Suppressor macrophage treated with lipopolysaccharide for 4 hours (primary cell): ENCODE measurements around the gene GTF2E1.
A peak's percentile ranks its signal among the peaks of the same experiment; 100 is the strongest.
"Not testable (repeated sequence)": the region's sequence is repeated elsewhere in the genome, so short reads cannot be mapped to it uniquely, and the experiment has no call there.

Experiments used
- DNase-seq: peaks from one replicate; pipeline ENCODE4 v3.0.0-alpha.2; 2020

Gene GTF2E1

GRCh38 chr3:120758551-120758950 lies 16.0 kb downstream of the GTF2E1 start:
- not testable (repeated sequence) for DNase-seq

GRCh38 chr3:120762615-120763014 lies 20.1 kb downstream of the GTF2E1 start:
- DNase-seq, result no peak

GRCh38 chr3:120763601-120764000 lies 21.1 kb downstream of the GTF2E1 start:
- DNase-seq, result no peak

- no peak for DNase-seq
Observed at GRCh38 chr3:120764206-120764605, 21.7 kb downstream of the GTF2E1 start.

- no peak for DNase-seq
Observed at GRCh38 chr3:120765830-120766493, 23.4 kb downstream of the GTF2E1 start.

GRCh38 chr3:120766576-120766975 lies 24.0 kb downstream of the GTF2E1 start:
- no peak for DNase-seq

- DNase-seq, result no peak
Observed at GRCh38 chr3:120767106-120767505, 24.6 kb downstream of the GTF2E1 start.

- DNase-seq, result no peak
Observed at GRCh38 chr3:120769436-120769835, 26.9 kb downstream of the GTF2E1 start.

GRCh38 chr3:120770891-120771290 lies 28.3 kb downstream of the GTF2E1 start:
- DNase-seq, result no peak

GRCh38 chr3:120772081-120772480 lies 29.5 kb downstream of the GTF2E1 start:
- DNase-seq, result no peak

GRCh38 chr3:120773932-120774331 lies 31.4 kb downstream of the GTF2E1 start:
- DNase-seq, result no peak

- no peak for DNase-seq
Observed at GRCh38 chr3:120775411-120775810, 32.9 kb downstream of the GTF2E1 start.

- DNase-seq, result no peak
Observed at GRCh38 chr3:120778776-120779175, 36.2 kb downstream of the GTF2E1 start.

GRCh38 chr3:120780977-120781376 lies 38.4 kb downstream of the GTF2E1 start:
- peak; percentile 88 for DNase-seq

- not testable (repeated sequence) for DNase-seq
Observed at GRCh38 chr3:120785832-120786231, 43.3 kb downstream of the GTF2E1 start.

- no peak for DNase-seq
Observed at GRCh38 chr3:120791010-120791409, 48.5 kb downstream of the GTF2E1 start.

- DNase-seq, result no peak
Observed at GRCh38 chr3:120791913-120792312, 49.4 kb downstream of the GTF2E1 start.

GRCh38 chr3:120793601-120794000 lies 51.1 kb downstream of the GTF2E1 start:
- no peak for DNase-seq

GRCh38 chr3:120795017-120795648 lies 52.6 kb downstream of the GTF2E1 start:
- peak; percentile 88 for DNase-seq

- no peak for DNase-seq
Observed at GRCh38 chr3:120795959-120796358, 53.4 kb downstream of the GTF2E1 start.

- no peak for DNase-seq
Observed at GRCh38 chr3:120796976-120797375, 54.4 kb downstream of the GTF2E1 start.

- no peak for DNase-seq
Observed at GRCh38 chr3:120797857-120798256, 55.3 kb downstream of the GTF2E1 start.

GRCh38 chr3:120798346-120798745 lies 55.8 kb downstream of the GTF2E1 start:
- no peak for DNase-seq

GRCh38 chr3:120800625-120801024 lies 58.1 kb downstream of the GTF2E1 start:
- no peak for DNase-seq

- DNase-seq, result no peak
Observed at GRCh38 chr3:120801484-120801883, 58.9 kb downstream of the GTF2E1 start.
